Trophoblast cell (in vitro differentiated cells and primary cell): ENCODE measurements around the gene DNAH9.

Source experiments
- DNase-seq, 2 donors: peaks; one replicate each; pipeline ENCODE4 v3.0.0-alpha.2; 2016
- H2AFZ ChIP-seq: 2 replicates; pipeline ENCODE4 v1.6.1; 2013; ENCODE audit warnings: low read length, moderate library complexity, mild to moderate bottlenecking; ENCODE audit not compliant: insufficient read depth, poor library complexity
- H2AK5ac ChIP-seq: 2 replicates; pipeline ENCODE4 v1.6.1; 2013; ENCODE audit warnings: mild to moderate bottlenecking, low read length
- H2BK120ac ChIP-seq: 2 replicates; pipeline ENCODE4 v1.6.1; 2013; ENCODE audit warnings: low read length, mild to moderate bottlenecking, moderate library complexity; ENCODE audit not compliant: insufficient read depth, poor library complexity
- H2BK12ac ChIP-seq: 2 replicates; pipeline ENCODE4 v1.6.1; 2013; ENCODE audit warnings: mild to moderate bottlenecking, low read length, moderate library complexity
- H2BK5ac ChIP-seq: 2 replicates; pipeline ENCODE4 v1.6.1; 2013; ENCODE audit warnings: low read length, low read depth, moderate library complexity, mild to moderate bottlenecking; ENCODE audit not compliant: poor library complexity
- H3K14ac ChIP-seq: 2 replicates; pipeline ENCODE4 v1.6.1; 2013; ENCODE audit warnings: mild to moderate bottlenecking, low read length
- H3K18ac ChIP-seq: 2 replicates; pipeline ENCODE4 v1.6.1; 2013; ENCODE audit warnings: mild to moderate bottlenecking, low read length
- H3K23ac ChIP-seq: 2 replicates; pipeline ENCODE4 v1.6.1; 2013; ENCODE audit warnings: low read length
- H3K27ac ChIP-seq: 2 replicates; pipeline ENCODE4 v1.5.1; 2013; ENCODE audit warnings: low read depth, mild to moderate bottlenecking, inconsistent platforms, low read length, moderate library complexity
- H3K27me3 ChIP-seq: 2 replicates; pipeline ENCODE4 v1.6.1; 2013; ENCODE audit warnings: inconsistent platforms, mild to moderate bottlenecking, low read length, moderate library complexity; ENCODE audit not compliant: insufficient read depth
- H3K36me3 ChIP-seq, 2 experiments: 1 replicate in 1 of 2; 2 replicates in 1 of 2; pipeline ENCODE4 v1.6.1; 2013; ENCODE audit warnings: low read length in 2 of 2, mild to moderate bottlenecking in 2 of 2, moderate library complexity in 1 of 2; ENCODE audit not compliant: insufficient read depth in 2 of 2, control insufficient read depth in 1 of 2
- H3K4ac ChIP-seq: 2 replicates; pipeline ENCODE4 v1.6.1; 2013; ENCODE audit warnings: low read depth, mild to moderate bottlenecking, low read length, moderate library complexity
- H3K4me1 ChIP-seq, 2 experiments: 1 replicate in 1 of 2; 2 replicates in 1 of 2; pipeline ENCODE4 v1.6.1; 2013; ENCODE audit warnings: low read length in 2 of 2, mild to moderate bottlenecking in 2 of 2, moderate library complexity in 1 of 2; ENCODE audit not compliant: insufficient read depth in 2 of 2, control insufficient read depth in 1 of 2
- H3K4me2 ChIP-seq: 2 replicates; pipeline ENCODE4 v1.6.1; 2013; ENCODE audit warnings: inconsistent platforms, mild to moderate bottlenecking, low read length, moderate library complexity
- H3K4me3 ChIP-seq: 2 replicates; pipeline ENCODE4 v1.5.1; 2013; ENCODE audit warnings: mild to moderate bottlenecking, low read depth, low read length, inconsistent platforms
- H3K79me1 ChIP-seq: one replicate; pipeline ENCODE4 v1.6.1; 2013; ENCODE audit warnings: low read length
- H3K79me2 ChIP-seq: 2 replicates; pipeline ENCODE4 v1.6.1; 2013; ENCODE audit warnings: low read length, mild to moderate bottlenecking; ENCODE audit not compliant: control insufficient read depth, insufficient read depth, poor library complexity
- H3K9ac ChIP-seq: 2 replicates; pipeline ENCODE4 v1.6.1; 2013; ENCODE audit warnings: mild to moderate bottlenecking, low read length
- H3K9me3 ChIP-seq: 2 replicates; pipeline ENCODE4 v1.6.1; 2013; ENCODE audit warnings: low read depth, mild to moderate bottlenecking, control low read depth, inconsistent platforms, low read length; ENCODE audit not compliant: insufficient read depth
- H4K12ac ChIP-seq: 2 replicates; pipeline ENCODE4 v1.6.1; 2013; ENCODE audit warnings: low read depth, mild to moderate bottlenecking, low read length, moderate library complexity
- H4K8ac ChIP-seq: 2 replicates; pipeline ENCODE4 v1.6.1; 2013; ENCODE audit warnings: low read depth, mild to moderate bottlenecking, low read length, moderate library complexity
- H4K91ac ChIP-seq: one replicate; pipeline ENCODE4 v1.6.1; 2013; ENCODE audit warnings: low read depth, mild to moderate bottlenecking, low read length, moderate library complexity
- WGBS: extraction: QIAGEN DNeasy Blood & Tissue Kit; methylation state at CpG from one replicate; pipeline ENCODE4 v1.1.7; 2013; ENCODE audit warnings: missing lambda C conversion rate; ENCODE audit not compliant: insufficient read length, insufficient coverage; ENCODE audit errors: extremely low coverage; 5-methylcytosine and 5-hydroxymethylcytosine counted together

The DNAH9 gene

DNA sequence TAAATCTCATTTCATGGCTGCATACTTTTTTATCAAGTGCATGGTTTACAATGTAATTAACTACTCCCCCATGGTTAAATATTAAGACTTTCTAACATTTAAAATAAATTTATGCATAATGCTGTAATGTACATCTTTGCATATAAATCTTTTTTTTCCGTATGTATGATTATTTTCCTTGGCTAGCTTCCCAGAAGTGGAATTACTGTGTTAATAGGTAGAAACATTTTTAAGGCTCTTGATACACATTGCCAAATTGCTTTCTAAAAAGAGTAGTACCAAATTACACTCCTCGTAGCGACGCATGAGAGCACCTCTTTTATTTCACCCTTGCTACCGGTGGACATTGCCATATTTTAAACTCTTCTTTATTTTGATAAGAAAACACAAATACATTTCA lies 141.1 kb downstream of the DNAH9 start:
- Histone ChIP-seq H3K9me3 (no peaks in the 10 kb centered on the region), H3K18ac (no peak overlapping the region), H3K27ac (no peak overlapping the region), H3K4me2 (no peak overlapping the region), H3K14ac (no peak overlapping the region), H2BK120ac (no peak overlapping the region), H3K9ac (no peak overlapping the region), H4K91ac (no peak overlapping the region), H3K79me1 (no peaks in the 10 kb centered on the region), H3K4me3 (no peak overlapping the region), H2AK5ac (no peak overlapping the region), H3K23ac (no peak overlapping the region), H3K4ac (no peak overlapping the region), H3K27me3 (no peaks in the 10 kb centered on the region), H4K8ac (no peak overlapping the region), H2AFZ (no peak overlapping the region), H3K36me3 (no peaks in the 10 kb centered on the region), H2BK5ac (no peak overlapping the region), H2BK12ac (no peak overlapping the region), H3K4me1 (no peaks in the 10 kb centered on the region), H4K12ac (no peak overlapping the region), H3K79me2 (no peaks in the 10 kb centered on the region)
- no CpG with 5 or more reads among the region's 5 CpGs for WGBS
- no peak for DNase-seq

DNA sequence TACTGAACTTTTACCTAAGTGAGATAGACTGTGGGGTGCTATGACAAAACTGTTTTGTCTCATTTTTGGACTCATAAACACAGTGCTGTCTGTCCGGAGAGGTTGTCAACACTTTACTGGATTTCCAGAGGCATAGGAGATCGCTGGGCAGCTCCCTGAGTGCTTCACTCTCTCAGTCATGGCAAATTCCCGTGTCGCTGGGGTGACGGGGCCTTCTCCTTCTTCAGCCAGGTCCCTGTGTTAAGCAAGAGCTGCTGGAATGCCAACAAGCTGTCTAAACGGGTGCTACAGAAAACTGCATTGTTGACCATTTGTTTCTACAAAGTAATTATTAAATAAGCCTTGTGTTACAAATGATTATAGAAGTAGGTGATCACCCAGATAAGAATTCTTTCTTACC lies 141.6 kb downstream of the DNAH9 start:
- H2BK12ac ChIP-seq = no peak overlapping the region
- H3K4me3 ChIP-seq = no peak overlapping the region
- H2AFZ ChIP-seq = no peak overlapping the region
- H3K9me3 ChIP-seq = no peaks in the 10 kb centered on the region
- H2BK120ac ChIP-seq = no peak overlapping the region
- no peak overlapping the region for H3K18ac ChIP-seq
- no peak for DNase-seq
- H3K27ac ChIP-seq = no peak overlapping the region
- H3K79me2 ChIP-seq = no peaks in the 10 kb centered on the region
- no peaks in the 10 kb centered on the region for H3K4me1 ChIP-seq
- H3K23ac ChIP-seq = no peak overlapping the region
- no peaks in the 10 kb centered on the region for H3K36me3 ChIP-seq
- no peak overlapping the region for H4K12ac ChIP-seq
- no CpG with 5 or more reads among the region's 6 CpGs for WGBS
- no peaks in the 10 kb centered on the region for H3K79me1 ChIP-seq
- no peak overlapping the region for H2BK5ac ChIP-seq
- no peak overlapping the region for H3K4me2 ChIP-seq
- H4K8ac ChIP-seq = no peak overlapping the region
- no peak overlapping the region for H3K4ac ChIP-seq
- H4K91ac ChIP-seq = no peak overlapping the region
- H2AK5ac ChIP-seq = no peak overlapping the region
- H3K9ac ChIP-seq = no peak overlapping the region
- no peak overlapping the region for H3K14ac ChIP-seq
- H3K27me3 ChIP-seq = no peaks in the 10 kb centered on the region

DNA sequence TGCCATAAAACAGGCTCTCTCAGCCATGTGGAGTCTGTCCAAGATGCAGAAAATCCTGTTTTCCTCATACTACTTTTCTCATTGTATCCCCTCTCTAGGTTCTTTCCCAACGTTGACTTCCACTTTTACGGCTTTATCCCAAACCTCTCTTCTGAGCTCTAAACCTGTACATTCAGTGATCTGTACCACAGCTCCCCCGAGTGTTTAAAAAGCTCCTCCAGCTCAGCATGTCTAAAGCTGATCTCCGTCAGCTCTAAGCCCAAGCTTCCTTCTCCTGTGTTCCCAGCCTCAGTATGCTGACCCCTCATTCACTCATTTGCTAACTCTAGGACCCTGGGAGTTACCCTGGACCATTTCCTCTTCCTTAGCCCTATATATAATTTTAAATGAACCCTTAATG lies 144.6 kb downstream of the DNAH9 start:
- H2BK120ac ChIP-seq = no peak overlapping the region
- no peak overlapping the region for H3K14ac ChIP-seq
- no peak overlapping the region for H2AK5ac ChIP-seq
- no peak for DNase-seq
- H3K79me2 ChIP-seq = no peaks in the 10 kb centered on the region
- H3K36me3 ChIP-seq = no peaks in the 10 kb centered on the region
- peaks cover 4% of the 10 kb centered on the region for H3K9me3 ChIP-seq
- no peak overlapping the region for H2BK12ac ChIP-seq
- H3K18ac ChIP-seq = no peak overlapping the region
- H3K4me1 ChIP-seq = no peaks in the 10 kb centered on the region
- H4K12ac ChIP-seq = no peak overlapping the region
- no peaks in the 10 kb centered on the region for H3K27me3 ChIP-seq
- H3K4me3 ChIP-seq = no peak overlapping the region
- H4K8ac ChIP-seq = no peak overlapping the region
- H2AFZ ChIP-seq = no peak overlapping the region
- H3K4ac ChIP-seq = no peak overlapping the region
- no peak overlapping the region for H3K9ac ChIP-seq
- H3K27ac ChIP-seq = no peak overlapping the region
- no peak overlapping the region for H4K91ac ChIP-seq
- H3K79me1 ChIP-seq = no peaks in the 10 kb centered on the region
- H3K23ac ChIP-seq = no peak overlapping the region
- no peak overlapping the region for H2BK5ac ChIP-seq
- no CpG with 5 or more reads among the region's 4 CpGs for WGBS
- H3K4me2 ChIP-seq = no peak overlapping the region

DNA sequence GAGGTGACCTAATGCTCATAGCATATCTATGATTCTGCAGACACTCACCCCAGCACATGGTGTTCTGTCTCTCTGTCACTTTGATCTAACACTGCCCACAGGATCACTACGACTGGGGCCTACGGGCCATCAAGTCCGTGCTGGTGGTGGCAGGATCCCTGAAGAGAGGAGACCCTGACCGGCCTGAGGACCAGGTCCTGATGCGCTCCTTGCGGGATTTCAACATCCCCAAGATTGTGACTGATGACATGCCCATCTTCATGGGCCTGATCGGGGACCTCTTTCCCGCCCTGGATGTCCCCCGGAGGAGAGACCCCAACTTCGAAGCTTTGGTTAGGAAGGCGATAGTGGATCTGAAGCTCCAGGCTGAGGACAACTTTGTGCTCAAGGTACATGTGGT lies 146.4 kb downstream of the DNAH9 start:
- no CpG with 5 or more reads among the region's 11 CpGs for WGBS
- no peaks in the 10 kb centered on the region for H3K27me3 ChIP-seq

More for the DNA sequence above, 146.4 kb downstream of the DNAH9 start:
- no peak overlapping the region for H3K23ac ChIP-seq
- no peaks in the 10 kb centered on the region for H3K79me2 ChIP-seq
- H3K4ac ChIP-seq = no peak overlapping the region
- no peak overlapping the region for H2BK5ac ChIP-seq
- no peak overlapping the region for H3K4me3 ChIP-seq
- no peak overlapping the region for H3K14ac ChIP-seq
- no peaks in the 10 kb centered on the region for H3K79me1 ChIP-seq
- H3K9me3 ChIP-seq = peaks cover 4% of the 10 kb centered on the region
- H3K4me2 ChIP-seq = no peak overlapping the region
- H3K4me1 ChIP-seq = no peaks in the 10 kb centered on the region
- no peak overlapping the region for H4K91ac ChIP-seq
- H2BK12ac ChIP-seq = no peak overlapping the region
- no peak overlapping the region for H3K9ac ChIP-seq
- no peak overlapping the region for H2AFZ ChIP-seq
- H3K18ac ChIP-seq = no peak overlapping the region
- no peak overlapping the region for H4K12ac ChIP-seq
- no peaks in the 10 kb centered on the region for H3K36me3 ChIP-seq
- no peak overlapping the region for H4K8ac ChIP-seq
- H2AK5ac ChIP-seq = no peak overlapping the region
- no peak overlapping the region for H3K27ac ChIP-seq
- H2BK120ac ChIP-seq = no peak overlapping the region
- DNase-seq = no peak
